IPS-18a (cell line): ENCODE data around the gene MLH3.
A peak's percentile ranks its signal among the peaks of the same experiment; 100 is the strongest.
"Not testable (repeated sequence)": the region's sequence is repeated elsewhere in the genome, so short reads cannot be mapped to it uniquely, and the experiment has no call there.

Experiments
- H3K27ac ChIP-seq: one replicate; pipeline ENCODE4 v1.5.1; 2013; ENCODE audit warnings: low read length
- H3K27me3 ChIP-seq: one replicate; pipeline ENCODE4 v1.6.1; 2013; ENCODE audit warnings: mild to moderate bottlenecking, low read length; ENCODE audit not compliant: control insufficient read depth, insufficient read depth
- H3K36me3 ChIP-seq: one replicate; pipeline ENCODE4 v1.6.1; 2013; ENCODE audit warnings: low read depth, low read length; ENCODE audit not compliant: control insufficient read depth
- H3K4me1 ChIP-seq: one replicate; pipeline ENCODE4 v1.6.1; 2013; ENCODE audit warnings: low read depth, low read length; ENCODE audit not compliant: control insufficient read depth
- H3K4me3 ChIP-seq: one replicate; pipeline ENCODE4 v1.5.1; 2013; ENCODE audit warnings: low read length
- H3K9ac ChIP-seq: one replicate; pipeline ENCODE4 v1.6.1; 2013; ENCODE audit warnings: mild to moderate bottlenecking, low read length, moderate library complexity
- H3K9me3 ChIP-seq: one replicate; pipeline ENCODE4 v1.6.1; 2013; ENCODE audit warnings: low read depth, low read length; ENCODE audit not compliant: control insufficient read depth

The MLH3 gene

GRCh38 chr14:75003250-75004027, 47.8 kb downstream of the MLH3 start:
- Histone ChIP-seq H3K9me3 (no peaks in the 10 kb centered on the region), H3K27ac (no peak overlapping the region), H3K4me3 (peak overlapping the region; percentile 79), H3K4me1 (peaks cover 5% of the 10 kb centered on the region), H3K9ac (peak overlapping the region; percentile 63), H3K36me3 (peaks cover 34% of the 10 kb centered on the region), H3K27me3 (no peaks in the 10 kb centered on the region)

- H3K4me3 ChIP-seq: peak within 1 kb of the TSS; percentile 79
Measured at GRCh38 chr14:75002392-75003249, 48.6 kb downstream of the MLH3 start, which contains the start of gene EIF2B2. Gene EIF2B2, plus strand, starts transcription at chr14:75002921. Its CDS starts 70 bp downstream, at chr14:75002991.

GRCh38 chr14:75001899-75002298, 49.4 kb downstream of the MLH3 start:
- no peaks in the 10 kb centered on the region for H3K27me3 ChIP-seq
- H3K9me3 ChIP-seq: no peaks in the 10 kb centered on the region
- H3K4me1 ChIP-seq: peaks cover 5% of the 10 kb centered on the region
- H3K27ac ChIP-seq: no peak overlapping the region
- peak overlapping the region; percentile 79 for H3K4me3 ChIP-seq
- peaks cover 20% of the 10 kb centered on the region for H3K36me3 ChIP-seq
- peak overlapping the region; percentile 1 for H3K9ac ChIP-seq

More at GRCh38 chr14:75002392-75003249, 48.6 kb downstream of the MLH3 start, which contains the start of gene EIF2B2:
- Histone ChIP-seq H3K27ac (no peak within 1 kb of the TSS), H3K27me3 (no peaks in the 10 kb centered on the region), H3K36me3 (peaks cover 27% of the 10 kb centered on the region), H3K9me3 (no peaks in the 10 kb centered on the region), H3K9ac (peak within 1 kb of the TSS; percentile 63), H3K4me1 (peaks cover 5% of the 10 kb centered on the region)

- Histone ChIP-seq H3K36me3 (peaks cover 13% of the 10 kb centered on the region), H3K4me3 (no peak overlapping the region), H3K27ac (no peak overlapping the region), H3K9ac (no peak overlapping the region), H3K4me1 (peaks cover 5% of the 10 kb centered on the region), H3K27me3 (no peaks in the 10 kb centered on the region), H3K9me3 (no peaks in the 10 kb centered on the region)
Measured at GRCh38 chr14:75001261-75001660, 50.0 kb downstream of the MLH3 start.

- not testable (repeated sequence) for H3K9ac ChIP-seq, H3K9me3 ChIP-seq, H3K4me1 ChIP-seq, H3K27ac ChIP-seq, H3K4me3 ChIP-seq, H3K27me3 ChIP-seq, H3K36me3 ChIP-seq
Measured at GRCh38 chr14:74995781-74996180, 55.5 kb downstream of the MLH3 start.

- H3K36me3 ChIP-seq, H3K4me1 ChIP-seq: not testable (repeated sequence)
Measured at GRCh38 chr14:74994182-74994581, 57.1 kb downstream of the MLH3 start.

GRCh38 chr14:74988993-74989392, 62.3 kb downstream of the MLH3 start:
- H3K36me3 ChIP-seq: no peaks in the 10 kb centered on the region
- H3K27me3 ChIP-seq: no peaks in the 10 kb centered on the region
- H3K4me1 ChIP-seq: no peaks in the 10 kb centered on the region
- H3K4me3 ChIP-seq: no peak overlapping the region
- no peak overlapping the region for H3K9ac ChIP-seq
- H3K27ac ChIP-seq: no peak overlapping the region
- no peaks in the 10 kb centered on the region for H3K9me3 ChIP-seq

More at GRCh38 chr14:74994182-74994581, 57.1 kb downstream of the MLH3 start:
- not testable (repeated sequence) for H3K9ac ChIP-seq, H3K27me3 ChIP-seq, H3K27ac ChIP-seq, H3K9me3 ChIP-seq, H3K4me3 ChIP-seq

- no peak overlapping the region for H3K27ac ChIP-seq
- H3K4me3 ChIP-seq: no peak overlapping the region
- H3K4me1 ChIP-seq: no peaks in the 10 kb centered on the region
- H3K27me3 ChIP-seq: no peaks in the 10 kb centered on the region
- no peak overlapping the region for H3K9ac ChIP-seq
- no peaks in the 10 kb centered on the region for H3K9me3 ChIP-seq
- H3K36me3 ChIP-seq: no peaks in the 10 kb centered on the region
Measured at GRCh38 chr14:74988131-74988530, 63.1 kb downstream of the MLH3 start.

- Histone ChIP-seq H3K9me3 (no peaks in the 10 kb centered on the region), H3K4me1 (no peaks in the 10 kb centered on the region), H3K9ac (no peak overlapping the region), H3K27me3 (no peaks in the 10 kb centered on the region), H3K36me3 (no peaks in the 10 kb centered on the region), H3K27ac (no peak overlapping the region), H3K4me3 (no peak overlapping the region)
Measured at GRCh38 chr14:74985806-74986205, 65.5 kb downstream of the MLH3 start.

GRCh38 chr14:74985028-74985310, 66.3 kb downstream of the MLH3 start:
- no peaks in the 10 kb centered on the region for H3K36me3 ChIP-seq
- no peak overlapping the region for H3K9ac ChIP-seq
- H3K9me3 ChIP-seq: no peaks in the 10 kb centered on the region
- no peaks in the 10 kb centered on the region for H3K27me3 ChIP-seq
- no peak overlapping the region for H3K27ac ChIP-seq
- peaks cover 5% of the 10 kb centered on the region for H3K4me1 ChIP-seq
- no peak overlapping the region for H3K4me3 ChIP-seq

- H3K9me3 ChIP-seq: no peaks in the 10 kb centered on the region
- no peaks in the 10 kb centered on the region for H3K27me3 ChIP-seq
- H3K4me1 ChIP-seq: peaks cover 5% of the 10 kb centered on the region
- no peaks in the 10 kb centered on the region for H3K36me3 ChIP-seq
- no peak overlapping the region for H3K27ac ChIP-seq
- no peak overlapping the region for H3K4me3 ChIP-seq
- no peak overlapping the region for H3K9ac ChIP-seq
Measured at GRCh38 chr14:74984236-74985027, 66.8 kb downstream of the MLH3 start.
